ENCODE results near the gene HELZ2. TPM values are rescaled to one million over a fixed set of nuclear protein-coding genes. Genes with fewer than 3 reads are reported as not detected.

The HELZ2 gene
- total RNA-seq, 1 donor from 2014 or later, result 188 TPM

- peaks cover 4% of the 10 kb centered on the region for H3K4me1 ChIP-seq (ENCODE audit: insufficient read depth, low read length)
- TF ChIP-seq EZH2 (IDR thresholded peaks at IDR 0.05; ENCODE audit: insufficient read depth, low read length) (no peak), CTCF (IDR thresholded peaks at IDR 0.05; ENCODE audit: insufficient read depth, low read depth, low read length) (no peak)
- no peak overlapping the region for H3K9ac ChIP-seq (ENCODE audit: low read length)
- DNase-seq (ENCODE audit: low read depth) (no peak), FAIRE-seq (no peak)
- Mint-ChIP-seq H3K36me3 (ENCODE audit: low read depth, unreplicated experiment) (no peaks in the 10 kb centered on the region), H3K27ac (ENCODE audit: unreplicated experiment) (no peak overlapping the region), H3K27me3 (ENCODE audit: low read depth, unreplicated experiment) (no peaks in the 10 kb centered on the region), H3K9me3 (ENCODE audit: unreplicated experiment) (no peaks in the 10 kb centered on the region), H3K4me3 (ENCODE audit: unreplicated experiment) (no peak overlapping the region), H3K4me1 (ENCODE audit: low read depth, unreplicated experiment) (no peaks in the 10 kb centered on the region)
- peaks cover 4% of the 10 kb centered on the region for H3K79me2 ChIP-seq (ENCODE audit: insufficient read depth, low read length)
- H3K36me3 ChIP-seq (ENCODE audit: insufficient read depth, low read length), result no peaks in the 10 kb centered on the region
- no peaks in the 10 kb centered on the region for H3K27me3 ChIP-seq (ENCODE audit: insufficient read depth, low read length)
- no peak overlapping the region for H3K4me3 ChIP-seq (ENCODE audit: insufficient read depth, low read depth, low read length)
- H3K9me3 ChIP-seq (ENCODE audit: insufficient read depth, low read depth, low read length), result no peaks in the 10 kb centered on the region
- no peak overlapping the region for H3K4me2 ChIP-seq (ENCODE audit: low read length)
- H3K27ac ChIP-seq (ENCODE audit: low read depth, low read length), result no peak overlapping the region
- peaks cover 20% of the 10 kb centered on the region for H4K20me1 ChIP-seq (ENCODE audit: insufficient read depth, low read length)
- no peak overlapping the region for H2AFZ ChIP-seq (ENCODE audit: low read depth, low read length)
These were observed 5.7 kb downstream of the HELZ2 start for GRCh38 chr20:63568170-63568981.

GRCh38 chr20:63567386-63568169 lies 6.5 kb downstream of the HELZ2 start:
- no peak overlapping the region for H2AFZ ChIP-seq (ENCODE audit: low read depth, low read length)
- FAIRE-seq, result no peak
- no peaks in the 10 kb centered on the region for H3K9me3 ChIP-seq (ENCODE audit: insufficient read depth, low read depth, low read length)
- no peaks in the 10 kb centered on the region for H3K4me1 ChIP-seq (ENCODE audit: insufficient read depth, low read length)
- H3K27ac ChIP-seq (ENCODE audit: low read depth, low read length), result no peak overlapping the region
- no peaks in the 10 kb centered on the region for H3K36me3 Mint-ChIP-seq (ENCODE audit: low read depth, unreplicated experiment)
- H3K4me1 Mint-ChIP-seq (ENCODE audit: low read depth, unreplicated experiment), result no peaks in the 10 kb centered on the region
- no peak overlapping the region for H3K4me2 ChIP-seq (ENCODE audit: low read length)
- H4K20me1 ChIP-seq (ENCODE audit: insufficient read depth, low read length), result peaks cover 13% of the 10 kb centered on the region
- no peak overlapping the region for H3K9ac ChIP-seq (ENCODE audit: low read length)
- no peaks in the 10 kb centered on the region for H3K9me3 Mint-ChIP-seq (ENCODE audit: unreplicated experiment)
- no peak for DNase-seq (ENCODE audit: low read depth)
- no peak overlapping the region for H3K4me3 ChIP-seq (ENCODE audit: insufficient read depth, low read depth, low read length)
- no peaks in the 10 kb centered on the region for H3K27me3 ChIP-seq (ENCODE audit: insufficient read depth, low read length)
- no peak overlapping the region for H3K4me3 Mint-ChIP-seq (ENCODE audit: unreplicated experiment)
- H3K27ac Mint-ChIP-seq (ENCODE audit: unreplicated experiment), result no peak overlapping the region
- TF ChIP-seq CTCF (IDR thresholded peaks at IDR 0.05; ENCODE audit: insufficient read depth, low read depth, low read length) (no peak), EZH2 (IDR thresholded peaks at IDR 0.05; ENCODE audit: insufficient read depth, low read length) (no peak)
- H3K36me3 ChIP-seq (ENCODE audit: insufficient read depth, low read length), result no peaks in the 10 kb centered on the region
- H3K79me2 ChIP-seq (ENCODE audit: insufficient read depth, low read length), result no peaks in the 10 kb centered on the region
- no peaks in the 10 kb centered on the region for H3K27me3 Mint-ChIP-seq (ENCODE audit: low read depth, unreplicated experiment)

GRCh38 chr20:63567136-63567385 lies 7.0 kb downstream of the HELZ2 start:
- no peaks in the 10 kb centered on the region for H3K36me3 ChIP-seq (ENCODE audit: insufficient read depth, low read length)

More at GRCh38 chr20:63567136-63567385, 7.0 kb downstream of the HELZ2 start:
- H3K27me3 ChIP-seq (ENCODE audit: insufficient read depth, low read length), result no peaks in the 10 kb centered on the region
- TF ChIP-seq EZH2 (IDR thresholded peaks at IDR 0.05; ENCODE audit: insufficient read depth, low read length) (no peak), CTCF (IDR thresholded peaks at IDR 0.05; ENCODE audit: insufficient read depth, low read depth, low read length) (no peak)
- Mint-ChIP-seq H3K27me3 (ENCODE audit: low read depth, unreplicated experiment) (no peaks in the 10 kb centered on the region), H3K27ac (ENCODE audit: unreplicated experiment) (no peak overlapping the region), H3K36me3 (ENCODE audit: low read depth, unreplicated experiment) (no peaks in the 10 kb centered on the region), H3K4me3 (ENCODE audit: unreplicated experiment) (no peak overlapping the region), H3K4me1 (ENCODE audit: low read depth, unreplicated experiment) (no peaks in the 10 kb centered on the region), H3K9me3 (ENCODE audit: unreplicated experiment) (no peaks in the 10 kb centered on the region)
- H4K20me1 ChIP-seq (ENCODE audit: insufficient read depth, low read length), result peaks cover 13% of the 10 kb centered on the region
- FAIRE-seq, result no peak
- no peak for DNase-seq (ENCODE audit: low read depth)
- no peak overlapping the region for H3K27ac ChIP-seq (ENCODE audit: low read depth, low read length)
- H3K4me2 ChIP-seq (ENCODE audit: low read length), result no peak overlapping the region
- no peak overlapping the region for H3K4me3 ChIP-seq (ENCODE audit: insufficient read depth, low read depth, low read length)
- no peak overlapping the region for H2AFZ ChIP-seq (ENCODE audit: low read depth, low read length)
- no peak overlapping the region for H3K9ac ChIP-seq (ENCODE audit: low read length)
- no peaks in the 10 kb centered on the region for H3K79me2 ChIP-seq (ENCODE audit: insufficient read depth, low read length)
- H3K9me3 ChIP-seq (ENCODE audit: insufficient read depth, low read depth, low read length), result no peaks in the 10 kb centered on the region
- no peaks in the 10 kb centered on the region for H3K4me1 ChIP-seq (ENCODE audit: insufficient read depth, low read length)
